Pancreas (tissue), 10 donors: ENCODE results near the gene DHRSX. TPM values are rescaled to one million over a fixed set of nuclear protein-coding genes. Genes with fewer than 3 reads are reported as not detected.
"Not testable (repeated sequence)": the region's sequence is repeated elsewhere in the genome, so short reads cannot be mapped to it uniquely, and the experiment has no call there.

ENCODE experiments used
- ATAC-seq, 4 donors: fragments of 200-7000 bp; cut with Tn5 transposase; one replicate each; pipeline versions ENCODE4 v1.8.0 to v1.9.1; 2020; ENCODE audit warnings: mild to moderate bottlenecking in 4 of 4, moderate library complexity in 4 of 4
- DNase-seq, 6 donors: peaks; one replicate each; pipeline ENCODE4 v3.0.0-alpha.2; 2020
- FAIRE-seq: peaks from 2 replicates; lab custom pipeline; 2012; peaks lifted over from hg19 to GRCh38; lab: Jason Lieb, UNC
- H3K27ac ChIP-seq, 4 donors: fragments of 200-600 bp; sonication (generic); 1 replicate in 3 of 4; 2 replicates in 1 of 4; pipeline versions ENCODE4 v1.5.0 to v1.8.0; 2020
- H3K27me3 ChIP-seq, 4 donors: fragments of 200-600 bp; one replicate each; pipeline ENCODE4 v1.8.0; 2021
- H3K36me3 ChIP-seq, 3 donors: fragments of 200-600 bp; sonication (generic) in 1 of 3; one replicate each; pipeline versions ENCODE4 v1.5.0 to v1.8.0; 2020 to 2021
- H3K4me1 ChIP-seq, 3 donors: fragments of 200-600 bp; one replicate each; pipeline ENCODE4 v1.8.0; 2021
- H3K4me3 ChIP-seq, 4 donors: fragments of 200-600 bp; sonication (generic) in 2 of 4; one replicate each; pipeline versions ENCODE4 v1.5.0 to v1.8.0; 2020 to 2021
- H3K9me3 ChIP-seq, 4 donors: fragments of 200-600 bp; one replicate each; pipeline ENCODE4 v1.8.0; 2021
- WGBS, 2 donors: extraction: QIAGEN DNeasy Blood & Tissue Kit; methylation state at CpG; one replicate each; pipeline ENCODE4 v1.1.7; 2013; 5-methylcytosine and 5-hydroxymethylcytosine counted together
- intact Hi-C, 3 donors: fragments of 100-400 bp; cut with DNase I; formaldehyde crosslinking; loops; one replicate each; pipeline versions ENCODE4 v1.11.1 to v1.14.2; 2022
- polyA plus RNA-seq, 2 donors: library from polyadenylated mRNA; stranded (reverse); fragments of 200-250 nt; gene quantifications; one replicate each; pipeline ENCODE4 v1.2.3, GENCODE V29; 2013
- total RNA-seq, 6 donors: library from RNA; stranded (reverse); fragmentation: NEBNext Ultra II Directional in 4 of 6; extraction: Animal tissue kit (Norgen Biotek cat#: 25700) in 4 of 6; gene quantifications; one replicate each; pipeline versions ENCODE4 v1.2.1 to v1.2.4, GENCODE V29; 2021 to 2023
- TF ChIP-seq, protein P1 (sequence below), 4 donors: fragments of 200-600 bp; sonication (generic) in 3 of 4; IDR thresholded peaks; one replicate each; pipeline versions ENCODE4 v1.5.0 to v1.8.0; 2021; ENCODE audit warnings: antibody characterized with exemption in 4 of 4
- donor health status: healthy with polysubstance abuse.
- donor health status: DM: no; HTN: no; CAD: no; lungs with moderate emphysema.
- donor health status: DM: no; HTN: no; CAD: no.
- donor health status: control.
- donor health status: control.
- donor health status: Bipolar disorder and iron deficiency.
- donor health status: DM: yes; HTN: yes; CAD: no.
- donor health status: DM: no; HTN: no; CAD: no.
- donor health status: DM: no; HTN: no; CAD: no.
- donor health status: DM: yes; HTN: yes; CAD: no.

DHRSX gene
- total and polyA plus RNA-seq, 8 donors, result 8.1 to 26.5 (median 17.2) TPM

DNA sequence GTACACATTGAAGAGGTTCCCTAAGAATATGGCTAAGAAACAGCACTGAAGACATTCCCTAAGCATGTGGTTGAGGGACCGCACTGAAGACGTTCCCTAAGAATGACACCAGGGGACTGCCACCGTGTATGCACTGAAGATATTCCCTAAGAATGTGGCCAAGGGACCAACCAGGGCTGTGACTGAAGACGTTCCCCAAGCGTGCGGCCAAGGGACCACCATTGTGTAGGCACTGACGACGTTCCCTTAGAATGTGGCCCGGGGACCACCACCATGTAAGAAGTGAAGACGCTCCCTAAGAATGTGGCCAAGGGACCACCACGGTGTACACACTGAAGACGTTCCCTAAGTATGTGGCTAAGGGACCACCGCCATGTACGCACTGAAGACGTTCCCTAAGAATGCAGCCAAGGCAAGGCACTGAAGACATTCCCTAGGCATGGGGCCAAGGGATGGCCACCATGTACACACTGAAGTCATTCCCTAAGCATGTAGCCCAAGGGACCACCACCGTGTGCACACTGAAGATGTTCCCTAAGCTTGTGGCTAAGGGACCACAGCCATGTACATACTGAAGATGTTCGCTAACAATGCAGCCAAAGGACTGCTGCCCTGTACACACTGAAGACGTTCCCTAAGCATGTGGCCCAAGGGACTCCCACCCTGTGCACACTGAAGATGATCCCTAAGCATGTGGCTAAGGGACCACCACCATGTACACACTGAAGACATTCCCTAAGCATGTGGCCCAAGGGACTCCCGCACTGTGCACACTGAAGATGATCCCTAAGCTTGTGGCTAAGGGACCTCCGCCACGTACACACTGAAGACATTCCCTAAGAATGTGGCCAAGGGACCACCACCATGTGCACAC is 22.0 kb downstream of the DHRSX start:
- Histone ChIP-seq H3K27me3 (no peaks in the 10 kb centered on the region), H3K4me3 (no peak overlapping the region), H3K9me3 (no peaks in the 10 kb centered on the region), H3K4me1 (no peaks in the 10 kb centered on the region), H3K36me3 (no peaks in the 10 kb centered on the region), H3K27ac (no peak overlapping the region)
- 87 to 93% methylated on average over 21 of the region's 21 CpGs for WGBS, 2 donors
- ATAC-seq (no peak), FAIRE-seq (no peak), DNase-seq (peak in 1 of 6 donors; percentile 21)
- TF ChIP-seq, protein P1, sequence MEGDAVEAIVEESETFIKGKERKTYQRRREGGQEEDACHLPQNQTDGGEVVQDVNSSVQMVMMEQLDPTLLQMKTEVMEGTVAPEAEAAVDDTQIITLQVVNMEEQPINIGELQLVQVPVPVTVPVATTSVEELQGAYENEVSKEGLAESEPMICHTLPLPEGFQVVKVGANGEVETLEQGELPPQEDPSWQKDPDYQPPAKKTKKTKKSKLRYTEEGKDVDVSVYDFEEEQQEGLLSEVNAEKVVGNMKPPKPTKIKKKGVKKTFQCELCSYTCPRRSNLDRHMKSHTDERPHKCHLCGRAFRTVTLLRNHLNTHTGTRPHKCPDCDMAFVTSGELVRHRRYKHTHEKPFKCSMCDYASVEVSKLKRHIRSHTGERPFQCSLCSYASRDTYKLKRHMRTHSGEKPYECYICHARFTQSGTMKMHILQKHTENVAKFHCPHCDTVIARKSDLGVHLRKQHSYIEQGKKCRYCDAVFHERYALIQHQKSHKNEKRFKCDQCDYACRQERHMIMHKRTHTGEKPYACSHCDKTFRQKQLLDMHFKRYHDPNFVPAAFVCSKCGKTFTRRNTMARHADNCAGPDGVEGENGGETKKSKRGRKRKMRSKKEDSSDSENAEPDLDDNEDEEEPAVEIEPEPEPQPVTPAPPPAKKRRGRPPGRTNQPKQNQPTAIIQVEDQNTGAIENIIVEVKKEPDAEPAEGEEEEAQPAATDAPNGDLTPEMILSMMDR (IDR thresholded peaks at IDR 0.05), result no peak
- intact Hi-C loops, result no loop called here

DNA sequence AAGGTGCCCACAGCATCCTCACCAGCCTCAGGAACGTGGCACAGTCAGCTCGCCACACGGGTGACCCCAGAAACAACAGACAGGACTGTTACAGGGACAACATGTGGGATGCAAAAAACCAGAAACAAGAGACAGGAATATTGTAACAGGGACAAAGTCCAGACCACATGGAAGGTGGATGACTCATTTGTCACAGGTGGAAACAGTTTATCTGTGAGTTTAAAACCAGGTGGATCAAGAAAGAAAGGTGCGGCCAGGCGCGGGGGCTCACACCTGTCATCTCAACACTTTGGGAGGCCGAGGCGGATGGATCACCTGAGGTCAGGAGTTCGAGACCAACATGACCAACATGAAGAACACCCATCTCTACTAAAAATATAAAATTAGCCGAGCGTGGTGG is 23.5 kb downstream of the DHRSX start:
- WGBS, 2 donors, result 61 to 70% methylated on average over 11 of the region's 11 CpGs
- peak overlapping the region in 1 of 4 donors; percentile 47 for H3K27ac ChIP-seq
- intact Hi-C loops, FAIRE-seq, H3K4me3 ChIP-seq, H3K36me3 ChIP-seq, H3K9me3 ChIP-seq, H3K27me3 ChIP-seq: not testable (repeated sequence)
- peaks cover 0 to 13% (median 4%) of the 10 kb centered on the region in 3 donors for H3K4me1 ChIP-seq
- ATAC-seq (peak; percentile 16 to 63 (median 61)), DNase-seq (peak in 1 of 6 donors; percentile 56)

DNA sequence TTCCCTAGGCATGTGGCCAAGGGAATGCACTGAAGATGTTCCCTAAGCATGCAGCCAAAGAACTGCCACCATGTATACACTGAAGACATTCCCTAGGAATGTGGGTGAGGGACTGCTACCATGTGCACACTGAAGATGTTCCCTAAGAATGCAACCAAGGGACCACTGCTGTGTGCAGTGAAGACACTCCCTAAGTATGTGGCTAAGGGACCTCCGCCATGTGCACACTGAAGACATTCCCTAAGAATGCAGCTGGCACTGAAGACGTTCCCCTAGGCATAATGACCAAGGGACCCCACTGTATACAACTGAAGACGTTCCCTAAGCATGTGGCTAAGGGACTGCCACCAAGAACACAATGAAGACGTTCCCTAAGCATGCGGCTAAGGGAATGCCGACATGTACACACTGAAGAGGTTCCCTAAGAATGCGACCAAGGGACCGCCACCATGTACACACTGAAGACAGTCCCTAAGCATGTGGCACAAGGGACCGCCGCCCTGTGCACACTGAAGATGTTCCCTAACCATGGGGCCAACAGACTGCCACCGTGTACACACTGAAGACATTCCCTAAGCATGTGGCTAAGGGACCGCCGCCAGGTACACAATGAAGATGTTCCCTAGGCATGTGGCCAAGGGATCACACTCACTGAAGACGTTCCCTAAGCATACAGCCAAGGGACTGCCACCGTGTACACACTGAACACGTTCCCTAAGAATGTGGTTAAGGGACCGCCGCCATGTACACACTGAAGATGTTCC is 25.6 kb downstream of the DHRSX start:
- H3K4me1 ChIP-seq, result peaks cover 0 to 13% (median 5%) of the 10 kb centered on the region in 3 donors
- DNase-seq (peak in 1 of 6 donors; percentile 27), FAIRE-seq (no peak)

DNA sequence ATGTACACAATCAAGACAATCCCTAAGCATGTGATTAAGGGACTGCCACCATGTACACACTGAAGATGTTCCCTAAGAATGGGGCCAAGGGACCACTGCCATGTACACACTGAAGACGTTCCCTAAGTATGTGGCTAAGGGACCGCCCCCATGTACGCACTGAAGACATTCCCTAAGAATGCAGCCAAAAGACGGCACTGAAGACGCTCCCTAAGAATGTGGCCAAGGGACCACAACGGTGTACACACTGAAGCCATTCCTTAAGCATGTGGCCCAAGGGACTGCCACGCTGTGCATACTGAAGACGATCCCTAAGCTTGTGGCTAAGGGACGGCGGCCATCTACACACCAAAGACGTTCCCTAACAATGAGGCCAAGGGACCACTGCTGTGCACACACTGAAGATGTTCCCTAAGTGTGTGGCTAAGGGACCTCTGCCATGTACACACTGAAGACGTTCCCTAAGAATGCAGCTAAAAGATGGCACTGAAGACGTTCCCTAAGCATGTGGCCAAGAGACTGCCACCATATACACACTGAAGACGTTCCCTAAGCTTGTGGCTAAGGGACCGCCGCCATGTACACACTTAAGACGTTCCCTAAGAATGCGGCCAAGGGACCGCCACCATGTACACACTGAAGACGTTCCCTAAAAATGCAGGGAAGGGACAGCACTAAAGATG is 26.4 kb downstream of the DHRSX start:
- DNase-seq (peak in 1 of 6 donors; percentile 24), ATAC-seq (no peak), FAIRE-seq (no peak)
- Histone ChIP-seq H3K4me3 (no peak overlapping the region), H3K36me3 (no peaks in the 10 kb centered on the region), H3K9me3 (no peaks in the 10 kb centered on the region), H3K27ac (no peak overlapping the region), H3K4me1 (peaks cover 0 to 13% (median 5%) of the 10 kb centered on the region in 3 donors), H3K27me3 (no peaks in the 10 kb centered on the region)
- intact Hi-C loops, result no loop called here
- TF ChIP-seq, protein P1 (IDR thresholded peaks at IDR 0.05), result no peak
- WGBS, 2 donors, result 85 to 95% methylated on average over 20 of the region's 20 CpGs

More for the DNA sequence above, 25.6 kb downstream of the DHRSX start:
- Histone ChIP-seq H3K36me3 (no peaks in the 10 kb centered on the region), H3K27ac (no peak overlapping the region), H3K27me3 (no peaks in the 10 kb centered on the region), H3K9me3 (no peaks in the 10 kb centered on the region), H3K4me3 (no peak overlapping the region)
- WGBS, 2 donors, result 92 to 94% methylated on average over 18 of the region's 18 CpGs
- no peak for ATAC-seq
- TF ChIP-seq, protein P1 (IDR thresholded peaks at IDR 0.05), result no peak
- intact Hi-C loops, result no loop called here

DNA sequence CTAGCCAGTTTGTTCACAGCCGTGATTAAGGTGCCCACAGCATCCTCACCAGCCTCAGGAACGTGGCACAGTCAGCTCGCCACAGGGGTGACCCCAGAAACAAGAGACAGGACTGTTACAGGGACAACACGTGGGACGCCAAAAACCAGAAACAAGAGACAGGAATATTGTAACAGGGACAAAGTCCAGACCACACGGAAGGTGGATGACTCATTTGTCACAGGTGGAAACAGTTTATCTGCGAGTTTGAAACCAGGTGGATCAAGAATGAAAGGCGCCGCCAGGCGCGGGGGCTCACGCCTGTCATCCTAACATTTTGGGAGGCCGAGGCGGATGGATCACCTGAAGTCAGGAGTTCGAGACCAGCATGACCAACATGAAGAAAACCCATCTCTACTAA is 27.7 kb downstream of the DHRSX start:
- intact Hi-C loops, result not testable (repeated sequence)

More for the DNA sequence above, 27.7 kb downstream of the DHRSX start:
- not testable (repeated sequence) for H3K36me3 ChIP-seq, H3K27me3 ChIP-seq, FAIRE-seq, H3K4me3 ChIP-seq, H3K9me3 ChIP-seq
- Histone ChIP-seq H3K27ac (peak overlapping the region in 2 of 4 donors; percentile 31 to 82), H3K4me1 (peaks cover 0 to 13% (median 5%) of the 10 kb centered on the region in 3 donors)
- ATAC-seq, result peak; percentile 51 to 89 (median 78)
- DNase-seq, result peak in 5 of 6 donors; percentile 40 to 72 (median 58)
- 17 to 30% methylated on average over 15 of the region's 15 CpGs for WGBS, 2 donors
